Measurements from ENCODE around the gene R3HDML.
"Not testable (repeated sequence)": the region's sequence is repeated elsewhere in the genome, so short reads cannot be mapped to it uniquely, and the experiment has no call there.

The R3HDML gene

GRCh38 chr20:44319839-44320422, 16.9 kb upstream of the R3HDML start:
- Histone ChIP-seq H2BK12ac (ENCODE audit: low read length in 2 of 2) (no peak overlapping the region), H3K9me3 (ENCODE audit: control insufficient read depth, low read length) (no peaks in the 10 kb centered on the region), H3K4me3 (ENCODE audit: insufficient read depth in 1 of 2, low read depth in 1 of 2, low read length in 2 of 2) (no peak overlapping the region), H3K14ac (ENCODE audit: low read length in 2 of 2) (no peak overlapping the region), H4K8ac (ENCODE audit: low read length) (no peak overlapping the region), H3K79me1 (replicated peaks; ENCODE audit: low read length, poor library complexity, severe bottlenecking) (no peaks in the 10 kb centered on the region), H2AFZ (ENCODE audit: low read depth, low read length) (no peak overlapping the region), H3K9ac (ENCODE audit: low read length) (no peak overlapping the region), H2BK15ac (ENCODE audit: low read depth, poor library complexity, severe bottlenecking) (no peak overlapping the region), H3K18ac (ENCODE audit: low read depth in 1 of 2, low read length in 2 of 2) (no peak overlapping the region), H3K4me1 (ENCODE audit: control insufficient read depth, insufficient read depth, low read depth, low read length) (peaks cover 5% of the 10 kb centered on the region), H3K4me2 (ENCODE audit: low read length, poor library complexity, severe bottlenecking) (no peak overlapping the region), H2BK5ac (ENCODE audit: low read depth, low read length, poor library complexity, severe bottlenecking) (no peak overlapping the region), H2BK120ac (ENCODE audit: low read depth, low read length) (no peak overlapping the region), H2AK5ac (ENCODE audit: low read length, severe bottlenecking) (no peak overlapping the region), H3K23ac (ENCODE audit: low read length in 2 of 2) (no peak overlapping the region), H3K36me3 (ENCODE audit: control insufficient read depth in 1 of 2, insufficient read depth in 2 of 2, low read depth in 1 of 2, low read length in 2 of 2) (no peaks in the 10 kb centered on the region), H4K91ac (ENCODE audit: low read length) (no peak overlapping the region), H3K4ac (ENCODE audit: low read depth in 1 of 2, low read length in 2 of 2) (no peak overlapping the region), H3K27me3 (ENCODE audit: control insufficient read depth in 1 of 2, insufficient read depth in 1 of 2, low read length in 2 of 2) (peaks cover 0 to 8% of the 10 kb centered on the region in 2 experiments), H3K27ac (ENCODE audit: low read length, poor library complexity, severe bottlenecking) (no peak overlapping the region)
- DNase-seq = peak; percentile 2
- WGBS = 87% methylated on average over 2 of the region's 2 CpGs

GRCh38 chr20:44324343-44324742, 12.5 kb upstream of the R3HDML start:
- Histone ChIP-seq H3K27me3 (ENCODE audit: control insufficient read depth in 1 of 2, insufficient read depth in 1 of 2, low read length in 2 of 2) (peaks cover 0 to 15% of the 10 kb centered on the region in 2 experiments), H3K27ac (ENCODE audit: low read length, poor library complexity, severe bottlenecking) (peak overlapping the region; percentile 80), H3K9ac (ENCODE audit: low read length) (no peak overlapping the region), H3K14ac (ENCODE audit: low read length in 2 of 2) (peak overlapping the region in 1 of 2 experiments; percentile 59), H3K36me3 (ENCODE audit: control insufficient read depth in 1 of 2, insufficient read depth in 2 of 2, low read depth in 1 of 2, low read length in 2 of 2) (no peaks in the 10 kb centered on the region), H3K18ac (ENCODE audit: low read depth in 1 of 2, low read length in 2 of 2) (no peak overlapping the region), H3K4ac (ENCODE audit: low read depth in 1 of 2, low read length in 2 of 2) (no peak overlapping the region), H3K9me3 (ENCODE audit: control insufficient read depth, low read length) (no peaks in the 10 kb centered on the region), H3K4me1 (ENCODE audit: control insufficient read depth, insufficient read depth, low read depth, low read length) (peaks cover 13% of the 10 kb centered on the region), H2AFZ (ENCODE audit: low read depth, low read length) (no peak overlapping the region), H2BK5ac (ENCODE audit: low read depth, low read length, poor library complexity, severe bottlenecking) (no peak overlapping the region), H2AK5ac (ENCODE audit: low read length, severe bottlenecking) (no peak overlapping the region), H2BK15ac (ENCODE audit: low read depth, poor library complexity, severe bottlenecking) (no peak overlapping the region), H3K23ac (ENCODE audit: low read length in 2 of 2) (peak overlapping the region in 1 of 2 experiments; percentile 73), H3K4me3 (ENCODE audit: insufficient read depth in 1 of 2, low read depth in 1 of 2, low read length in 2 of 2) (no peak overlapping the region), H3K4me2 (ENCODE audit: low read length, poor library complexity, severe bottlenecking) (no peak overlapping the region), H4K8ac (ENCODE audit: low read length) (no peak overlapping the region), H4K91ac (ENCODE audit: low read length) (no peak overlapping the region), H3K79me1 (replicated peaks; ENCODE audit: low read length, poor library complexity, severe bottlenecking) (no peaks in the 10 kb centered on the region), H2BK120ac (ENCODE audit: low read depth, low read length) (no peak overlapping the region), H2BK12ac (ENCODE audit: low read length in 2 of 2) (no peak overlapping the region)
- 27% methylated on average over 1 of the region's 1 CpG for WGBS
- DNase-seq = peak; percentile 3

- H2BK15ac ChIP-seq (ENCODE audit: low read depth, poor library complexity, severe bottlenecking) = no peak overlapping the region
- H3K4me3 ChIP-seq (ENCODE audit: insufficient read depth in 1 of 2, low read depth in 1 of 2, low read length in 2 of 2) = no peak overlapping the region
- H2BK120ac ChIP-seq (ENCODE audit: low read depth, low read length) = no peak overlapping the region
- no peak overlapping the region for H3K4ac ChIP-seq (ENCODE audit: low read depth in 1 of 2, low read length in 2 of 2)
- no peaks in the 10 kb centered on the region for H3K79me1 ChIP-seq (replicated peaks; ENCODE audit: low read length, poor library complexity, severe bottlenecking)
- H2BK12ac ChIP-seq (ENCODE audit: low read length in 2 of 2) = no peak overlapping the region
- peaks cover 13% of the 10 kb centered on the region for H3K4me1 ChIP-seq (ENCODE audit: control insufficient read depth, insufficient read depth, low read depth, low read length)
- no peak overlapping the region for H4K91ac ChIP-seq (ENCODE audit: low read length)
- 18% methylated on average over 37 of the region's 50 CpGs for WGBS
- no peaks in the 10 kb centered on the region for H3K9me3 ChIP-seq (ENCODE audit: control insufficient read depth, low read length)
- H3K27me3 ChIP-seq (ENCODE audit: control insufficient read depth in 1 of 2, insufficient read depth in 1 of 2, low read length in 2 of 2) = peaks cover 0 to 23% of the 10 kb centered on the region in 2 experiments
- H3K18ac ChIP-seq (ENCODE audit: low read depth in 1 of 2, low read length in 2 of 2) = no peak overlapping the region
- H2AK5ac ChIP-seq (ENCODE audit: low read length, severe bottlenecking) = no peak overlapping the region
- H4K8ac ChIP-seq (ENCODE audit: low read length) = no peak overlapping the region
- H3K14ac ChIP-seq (ENCODE audit: low read length in 2 of 2) = no peak overlapping the region
- no peak for DNase-seq
- H3K4me2 ChIP-seq (ENCODE audit: low read length, poor library complexity, severe bottlenecking) = peak overlapping the region; percentile 42
- H2AFZ ChIP-seq (ENCODE audit: low read depth, low read length) = no peak overlapping the region
- H3K23ac ChIP-seq (ENCODE audit: low read length in 2 of 2) = no peak overlapping the region
- no peak overlapping the region for H3K9ac ChIP-seq (ENCODE audit: low read length)
- H2BK5ac ChIP-seq (ENCODE audit: low read depth, low read length, poor library complexity, severe bottlenecking) = no peak overlapping the region
- H3K27ac ChIP-seq (ENCODE audit: low read length, poor library complexity, severe bottlenecking) = no peak overlapping the region
- H3K36me3 ChIP-seq (ENCODE audit: control insufficient read depth in 1 of 2, insufficient read depth in 2 of 2, low read depth in 1 of 2, low read length in 2 of 2) = no peaks in the 10 kb centered on the region
Measured at GRCh38 chr20:44326391-44327159, 10.3 kb upstream of the R3HDML start.

GRCh38 chr20:44327748-44328147, 9.1 kb upstream of the R3HDML start:
- H3K14ac ChIP-seq (ENCODE audit: low read length in 2 of 2); H3K4ac ChIP-seq (ENCODE audit: low read depth in 1 of 2, low read length in 2 of 2); H3K9ac ChIP-seq (ENCODE audit: low read length); H3K79me1 ChIP-seq (replicated peaks; ENCODE audit: low read length, poor library complexity, severe bottlenecking); H3K36me3 ChIP-seq (ENCODE audit: control insufficient read depth in 1 of 2, insufficient read depth in 2 of 2, low read depth in 1 of 2, low read length in 2 of 2); H4K8ac ChIP-seq (ENCODE audit: low read length); H2BK5ac ChIP-seq (ENCODE audit: low read depth, low read length, poor library complexity, severe bottlenecking); H3K27ac ChIP-seq (ENCODE audit: low read length, poor library complexity, severe bottlenecking); H2BK12ac ChIP-seq (ENCODE audit: low read length in 2 of 2); H2AK5ac ChIP-seq (ENCODE audit: low read length, severe bottlenecking); H3K9me3 ChIP-seq (ENCODE audit: control insufficient read depth, low read length); H3K23ac ChIP-seq (ENCODE audit: low read length in 2 of 2); H3K4me3 ChIP-seq (ENCODE audit: insufficient read depth in 1 of 2, low read depth in 1 of 2, low read length in 2 of 2); H4K91ac ChIP-seq (ENCODE audit: low read length); H2AFZ ChIP-seq (ENCODE audit: low read depth, low read length); H3K4me2 ChIP-seq (ENCODE audit: low read length, poor library complexity, severe bottlenecking); H2BK15ac ChIP-seq (ENCODE audit: low read depth, poor library complexity, severe bottlenecking); H3K18ac ChIP-seq (ENCODE audit: low read depth in 1 of 2, low read length in 2 of 2); H2BK120ac ChIP-seq (ENCODE audit: low read depth, low read length); DNase-seq: not testable (repeated sequence)
- WGBS = 96% methylated on average over 7 of the region's 7 CpGs
- Histone ChIP-seq H3K4me1 (ENCODE audit: control insufficient read depth, insufficient read depth, low read depth, low read length) (peaks cover 13% of the 10 kb centered on the region), H3K27me3 (ENCODE audit: control insufficient read depth in 1 of 2, insufficient read depth in 1 of 2, low read length in 2 of 2) (peaks cover 0 to 35% of the 10 kb centered on the region in 2 experiments)
